NCI-H748 (cell line): Measurements from ENCODE around the gene DPP6.
"Not testable (repeated sequence)": the region's sequence is repeated elsewhere in the genome, so short reads cannot be mapped to it uniquely, and the experiment has no call there.

Source experiments
- DNase-seq: peaks from one replicate; lab custom pipeline; 2025; ENCODE audit not compliant: unreplicated experiment; lab: John Stamatoyannopoulos, UW

The DPP6 gene

DNA sequence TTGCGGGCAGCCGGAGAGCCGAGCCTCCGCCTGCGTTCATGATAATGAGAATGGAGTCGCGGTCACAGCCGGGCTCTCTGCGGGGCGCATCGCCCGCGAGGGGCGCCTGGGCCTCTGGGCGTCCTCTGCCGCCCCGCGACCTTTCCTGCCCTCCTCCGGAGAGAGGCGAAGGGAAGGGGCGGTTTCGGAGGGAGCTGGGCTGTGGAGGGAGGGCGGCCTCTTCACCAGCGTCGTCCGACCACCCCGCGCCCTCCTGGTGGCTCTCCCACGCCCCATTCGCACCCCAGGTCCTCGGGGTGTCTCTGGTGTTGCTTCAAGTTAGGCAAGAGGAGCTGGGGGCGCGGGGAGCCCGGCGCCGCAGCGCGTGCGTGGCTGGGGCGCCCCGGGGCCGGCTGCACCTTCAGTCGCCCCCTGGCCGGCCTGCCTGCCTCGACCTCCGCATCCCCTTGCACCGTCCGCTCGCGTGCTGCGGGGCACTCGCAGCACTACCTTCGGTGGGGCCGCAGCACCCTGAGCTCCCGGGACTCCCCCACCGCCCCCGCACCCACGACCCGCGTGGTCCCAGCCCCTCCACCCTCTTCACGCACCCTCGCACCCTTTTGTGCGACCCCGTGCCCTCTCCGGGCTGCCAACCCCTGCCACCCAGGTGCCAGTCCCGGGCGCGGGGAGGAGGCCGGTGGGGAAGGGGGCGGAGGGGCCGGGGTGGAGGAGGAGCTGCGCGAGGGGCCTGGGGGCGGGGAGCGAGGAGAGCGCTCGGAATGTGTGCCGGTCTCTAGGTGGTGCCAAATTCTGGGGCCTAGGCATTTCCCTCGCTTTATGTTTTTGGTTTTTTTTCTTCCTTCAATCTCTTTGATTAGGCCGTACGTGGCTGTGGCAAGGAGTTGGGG, at the start of gene DPP6:
Gene DPP6 (plus strand): TSS at position 756 of the 887 bp plus-strand sequence.
- not testable (repeated sequence) for DNase-seq

DNA sequence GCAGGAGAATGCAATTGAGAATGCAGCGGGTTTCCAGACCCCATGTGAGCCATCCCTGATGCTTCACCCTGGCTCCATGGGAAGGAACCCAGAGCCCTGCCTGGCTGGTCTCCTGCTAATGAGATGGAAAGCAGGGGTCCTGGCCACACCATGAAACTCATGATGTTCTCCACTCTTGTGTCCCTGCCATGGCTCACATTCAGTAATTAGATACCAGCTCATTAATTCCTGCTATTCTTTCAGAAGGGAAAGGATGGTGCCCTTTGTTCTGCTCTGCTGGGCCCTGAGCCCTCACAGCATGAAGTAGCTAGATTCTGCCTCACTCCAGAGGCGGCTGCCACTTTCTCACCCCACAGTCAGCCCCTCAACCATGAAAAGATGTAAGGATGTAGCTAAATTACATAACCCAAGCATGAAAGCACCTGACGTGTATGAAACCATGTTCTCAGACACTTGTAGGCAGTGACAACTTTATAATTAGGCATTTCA, 42.7 kb upstream of the DPP6 start:
- not testable (repeated sequence) for DNase-seq

DNA sequence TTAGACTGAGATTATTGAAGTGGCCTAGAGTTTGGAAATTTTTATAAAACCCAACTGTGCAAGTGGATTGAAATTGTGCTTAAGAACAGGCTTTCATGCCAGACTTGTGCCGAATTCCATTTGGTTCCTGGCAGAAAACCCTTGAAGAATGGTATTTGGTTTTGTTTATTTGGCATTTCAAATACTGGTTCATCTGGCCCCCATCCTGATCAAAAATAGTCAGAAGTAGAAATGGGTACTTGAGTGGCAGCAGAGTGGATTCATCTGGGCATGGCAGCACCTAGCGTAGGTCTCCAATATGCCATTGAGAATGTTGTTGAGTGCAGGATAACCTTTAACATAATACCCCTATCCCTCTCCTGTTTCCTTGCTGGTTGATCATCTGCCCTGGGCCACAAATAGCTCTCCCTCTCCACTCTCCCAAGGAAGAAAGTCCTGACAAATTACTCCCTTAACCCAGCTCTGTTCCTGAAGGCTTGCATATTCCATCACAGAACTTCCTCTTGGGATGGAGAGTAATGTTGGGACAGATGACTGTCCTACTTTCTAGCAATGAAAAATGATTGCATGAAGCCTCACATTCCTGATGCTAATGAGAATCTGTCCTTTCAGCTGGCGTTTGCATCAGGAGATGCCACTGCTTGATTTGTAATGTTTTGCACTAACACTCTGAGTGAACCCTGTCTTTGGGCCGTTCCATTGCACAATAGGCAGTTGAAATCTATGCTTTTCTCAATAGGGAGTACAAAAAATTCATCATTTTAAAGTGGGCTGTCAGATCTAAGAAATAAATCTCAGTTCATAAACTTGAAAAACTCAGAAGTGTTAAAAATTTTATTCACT, 41.3 kb upstream of the DPP6 start:
- DNase-seq = not testable (repeated sequence)

DNA sequence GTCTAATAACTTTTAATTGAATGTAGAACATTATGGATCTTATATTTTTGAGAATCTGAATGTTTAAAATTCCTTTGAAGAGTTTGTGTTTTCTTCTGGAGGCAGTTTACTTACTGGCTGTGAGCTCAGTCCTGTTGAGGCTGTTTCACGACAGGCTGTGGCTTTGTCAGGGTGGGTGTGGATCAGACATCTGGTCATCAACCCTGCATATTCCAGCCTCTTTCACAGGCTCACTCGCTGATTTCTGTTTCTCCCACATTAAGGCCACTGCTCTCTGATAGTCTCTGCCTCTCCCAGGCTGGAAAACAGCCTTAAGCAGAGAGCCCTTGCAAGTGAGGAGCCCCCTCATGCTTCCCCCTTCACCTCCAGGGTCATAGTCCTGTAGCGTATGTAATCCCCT, 39.4 kb upstream of the DPP6 start:
- DNase-seq = not testable (repeated sequence)

DNA sequence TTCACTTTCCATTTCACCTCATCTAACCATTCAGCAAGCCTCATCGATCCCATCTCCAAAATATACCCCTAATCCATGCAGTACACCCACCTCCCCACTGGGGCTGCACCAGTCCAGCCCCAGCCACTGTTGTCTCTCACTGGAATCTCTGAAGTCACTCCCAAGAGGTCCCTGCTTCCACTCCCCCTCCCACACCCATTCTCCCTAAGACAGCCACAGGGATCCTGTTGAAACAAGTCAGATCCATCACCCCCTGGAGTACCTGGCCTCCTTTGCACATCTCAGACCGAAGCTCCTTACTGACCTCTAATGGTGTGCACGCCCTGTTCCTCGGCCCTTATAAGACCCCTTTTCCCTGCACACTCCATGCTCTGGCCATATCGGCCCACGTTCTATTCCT, 36.6 kb upstream of the DPP6 start:
- not testable (repeated sequence) for DNase-seq

DNA sequence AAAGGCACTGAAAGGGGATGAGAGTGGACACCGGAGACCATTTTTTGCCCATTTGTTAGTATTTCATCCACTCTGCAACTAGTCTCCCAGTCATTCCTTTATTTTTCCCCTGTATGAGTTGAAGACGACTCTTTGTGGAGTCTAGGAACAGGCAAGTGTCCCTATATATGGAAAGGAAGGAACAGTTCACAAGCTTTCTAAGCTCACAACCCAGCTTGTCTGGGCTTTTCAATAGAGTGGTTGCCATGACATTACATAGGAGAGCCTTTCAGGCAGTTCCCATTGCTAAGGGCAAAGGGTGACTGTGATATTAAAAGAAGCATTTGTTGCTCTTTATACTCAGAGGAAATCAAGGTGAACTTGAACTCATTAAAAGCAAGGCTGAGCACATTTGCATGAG, 33.8 kb upstream of the DPP6 start:
- not testable (repeated sequence) for DNase-seq

DNA sequence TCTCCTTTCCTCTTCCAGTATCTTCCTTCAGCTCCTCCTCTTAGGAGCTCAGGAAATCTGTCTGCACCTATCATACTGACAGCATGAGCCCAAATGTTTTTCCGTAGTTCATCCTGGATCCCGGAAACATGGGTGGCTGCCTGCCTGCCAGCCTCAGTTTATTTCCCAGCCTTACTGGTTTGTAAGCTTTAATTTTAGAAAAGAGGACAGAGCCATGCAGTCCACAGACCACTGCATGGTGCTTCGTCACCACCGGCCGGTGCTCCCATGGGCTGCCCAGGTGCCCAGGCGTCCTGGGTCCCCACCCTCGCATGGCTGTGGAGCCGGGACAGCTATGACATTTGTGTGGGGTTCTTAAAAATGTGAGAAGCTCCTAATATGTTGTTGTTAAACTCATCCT, 24.4 kb upstream of the DPP6 start:
- not testable (repeated sequence) for DNase-seq

DNA sequence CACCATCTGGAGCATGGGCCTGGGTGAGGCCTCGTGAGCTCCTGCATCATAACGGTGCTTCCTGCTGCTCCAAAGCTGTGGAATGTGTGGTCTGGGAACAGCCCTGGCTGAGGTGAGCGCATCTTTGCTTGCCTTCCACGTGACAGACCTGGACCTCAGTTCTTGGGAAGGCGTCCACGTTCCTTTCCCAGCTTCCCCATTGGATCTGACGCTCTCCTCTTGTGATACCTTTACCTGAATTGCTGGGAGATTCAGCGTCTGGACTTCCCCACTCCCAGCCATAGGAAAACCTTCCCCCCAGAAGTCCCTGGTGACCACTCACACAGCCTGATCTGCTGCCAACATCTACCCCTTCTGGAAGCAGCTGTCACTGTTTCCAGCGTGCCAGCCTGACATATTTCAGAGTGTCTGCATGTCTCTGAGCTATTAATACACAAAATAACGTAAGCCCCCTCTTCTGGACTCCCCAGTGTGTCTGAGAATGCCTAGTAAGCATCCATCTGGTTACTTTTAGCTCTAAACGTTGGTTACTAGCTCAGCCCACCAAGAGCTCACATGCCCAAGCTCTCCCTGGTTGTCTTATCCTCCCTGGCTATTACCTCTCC, 21.6 kb upstream of the DPP6 start:
- DNase-seq = not testable (repeated sequence)

DNA sequence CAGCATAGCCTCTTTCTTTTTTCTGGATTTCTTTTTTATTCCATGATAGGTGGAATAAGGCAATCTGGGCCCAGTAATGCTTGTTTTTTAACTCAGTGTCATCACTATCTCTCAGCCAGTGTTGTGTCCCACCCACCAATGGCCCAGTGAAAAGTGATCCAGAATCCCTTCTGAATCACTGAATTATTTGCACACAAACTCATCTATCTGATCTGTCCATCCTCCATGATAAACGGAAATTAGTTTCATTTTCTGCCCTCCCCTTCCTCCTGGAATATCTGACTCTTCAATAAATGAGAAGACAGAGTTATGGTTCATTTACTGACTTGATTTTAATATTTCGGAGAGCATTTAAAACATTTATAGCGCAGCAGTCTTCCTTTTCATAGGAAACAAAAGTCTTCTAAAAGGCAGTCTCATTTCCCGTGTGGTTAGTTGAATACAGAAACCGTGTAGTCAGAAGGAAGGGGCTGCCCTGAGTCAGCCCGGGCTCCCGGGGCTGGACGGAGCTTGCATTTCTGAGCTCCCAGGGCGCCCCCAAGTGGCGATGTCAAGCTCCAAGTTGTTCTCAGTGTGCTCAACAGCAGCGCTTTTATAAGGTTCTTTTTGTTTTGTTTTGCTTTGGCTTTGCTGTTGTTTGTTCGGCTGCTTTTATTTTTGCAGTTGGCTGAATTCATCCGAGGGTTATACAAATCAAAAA, 12.6 kb upstream of the DPP6 start:
- not testable (repeated sequence) for DNase-seq

DNA sequence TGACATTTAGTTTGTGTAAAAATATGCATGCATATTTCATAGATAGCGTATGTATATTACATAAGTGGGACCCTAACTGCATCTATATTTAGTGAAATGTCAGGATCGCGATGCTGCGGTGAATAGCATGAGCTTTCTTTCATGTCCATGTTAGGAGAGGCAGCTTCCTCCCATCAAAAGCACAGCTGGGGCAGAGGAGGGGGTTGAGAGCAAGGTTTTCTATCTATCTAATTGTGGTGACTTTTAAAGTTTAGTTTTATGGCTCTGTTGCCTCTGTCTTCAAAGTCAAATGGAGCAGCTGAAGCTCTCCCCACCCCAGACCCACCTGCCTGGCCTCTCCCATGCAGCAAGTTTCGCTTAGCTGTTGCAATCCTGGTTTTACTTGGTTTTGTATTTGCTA, 1.8 kb upstream of the DPP6 start:
- DNase-seq = not testable (repeated sequence)

DNA sequence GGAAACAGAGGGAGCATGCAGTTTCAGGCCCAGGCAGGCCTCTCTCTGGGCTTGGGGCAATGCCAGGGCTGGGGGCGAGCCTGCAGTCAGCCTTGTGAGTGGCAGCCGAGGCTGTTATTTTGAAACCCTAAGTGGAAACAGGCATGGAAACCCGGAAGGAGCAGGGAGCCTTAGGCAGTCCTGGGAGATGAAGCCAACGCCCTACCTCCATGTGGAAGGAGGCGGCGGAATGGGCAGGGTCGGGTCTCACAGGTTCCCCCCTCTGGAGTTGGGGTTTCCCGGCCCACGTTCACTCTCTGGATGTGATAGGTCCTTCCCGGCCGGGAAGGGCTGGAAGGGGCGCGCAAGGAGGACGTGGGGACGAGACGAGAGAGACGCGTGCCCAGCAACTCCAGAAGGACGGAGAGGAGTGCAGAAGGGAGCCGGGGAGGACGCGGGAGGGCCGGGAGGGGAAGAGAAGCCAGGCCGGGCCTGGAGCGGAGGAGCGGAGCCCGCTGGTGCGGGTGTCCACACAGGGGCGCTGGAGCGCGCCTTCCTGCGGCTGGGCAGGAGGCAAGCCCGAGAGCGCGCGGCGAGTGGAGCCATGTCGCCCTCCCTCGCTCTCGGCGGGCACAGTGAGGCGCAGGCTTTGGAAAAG, 1.1 kb upstream of the DPP6 start:
- DNase-seq = not testable (repeated sequence)

DNA sequence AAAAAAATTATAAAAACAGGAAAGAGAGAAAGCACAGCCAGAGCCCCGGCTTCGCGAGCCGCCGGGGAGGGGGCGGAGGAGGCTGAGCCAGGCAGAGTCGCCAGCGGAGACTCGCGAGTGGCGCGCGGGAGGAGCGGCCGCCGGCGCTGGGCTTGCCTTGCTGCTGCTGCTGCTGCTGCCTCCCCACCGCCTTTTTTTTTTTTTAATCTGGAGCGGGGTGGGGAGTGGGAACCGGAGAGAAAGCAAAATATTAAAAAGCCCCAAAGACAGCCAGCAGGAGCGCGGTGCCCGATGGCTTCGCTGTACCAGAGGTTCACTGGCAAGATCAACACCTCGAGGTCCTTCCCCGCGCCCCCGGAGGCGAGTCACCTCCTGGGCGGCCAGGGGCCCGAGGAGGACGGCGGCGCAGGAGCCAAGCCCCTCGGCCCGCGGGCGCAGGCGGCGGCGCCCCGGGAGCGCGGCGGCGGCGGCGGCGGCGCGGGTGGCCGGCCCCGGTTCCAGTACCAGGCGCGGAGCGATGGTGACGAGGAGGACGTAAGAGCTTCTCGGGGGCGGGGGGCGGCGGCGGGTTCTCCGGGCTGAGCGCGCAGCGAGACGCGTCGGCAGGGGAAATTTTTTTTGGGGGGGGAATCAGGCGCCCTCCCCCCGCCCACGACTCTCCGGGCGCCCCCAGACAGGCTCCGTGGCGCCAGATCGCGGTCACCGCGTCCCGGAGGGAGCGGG, 493 bp downstream of the DPP6 start:
- DNase-seq = not testable (repeated sequence)

DNA sequence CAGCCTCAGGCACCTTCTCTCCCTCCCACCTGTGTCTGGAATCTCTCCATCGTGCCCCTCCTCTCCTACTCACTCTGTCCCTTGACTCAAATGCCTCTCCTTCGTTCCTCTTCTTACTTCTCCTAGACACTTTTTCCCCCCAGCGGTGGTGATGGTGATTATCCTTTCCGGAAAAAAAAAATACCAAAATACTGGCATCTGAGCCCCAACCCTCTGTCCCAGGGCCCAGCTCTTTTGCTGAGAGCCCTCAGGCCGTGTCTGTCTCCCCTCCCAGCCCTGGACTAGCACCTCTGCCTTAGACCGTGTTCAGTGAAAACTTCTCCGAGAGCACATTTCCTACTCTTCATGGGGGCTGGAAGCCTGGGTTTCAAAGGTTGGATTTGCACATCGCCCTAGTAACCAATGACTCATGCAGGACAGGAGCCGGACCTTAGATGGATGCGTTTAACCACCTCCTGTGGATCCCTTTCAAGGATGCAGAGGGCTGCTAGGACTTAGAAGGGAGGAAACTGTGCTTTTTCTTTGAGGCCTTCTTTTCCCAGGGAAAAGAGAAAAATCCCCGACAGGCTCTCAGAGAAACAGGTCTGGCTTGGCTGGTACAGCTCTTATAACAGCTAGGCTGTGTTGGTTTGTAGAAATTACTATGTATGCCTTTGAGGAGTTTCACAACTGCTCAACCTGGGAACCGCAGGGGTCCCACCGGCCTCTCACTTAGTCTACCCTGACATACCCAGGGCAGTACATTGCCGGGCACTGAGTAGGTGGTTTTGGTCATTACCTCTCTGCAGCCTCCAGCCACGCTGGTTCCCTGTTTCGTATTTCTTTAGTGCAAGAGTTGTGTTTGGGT, 1.5 kb downstream of the DPP6 start:
- not testable (repeated sequence) for DNase-seq

DNA sequence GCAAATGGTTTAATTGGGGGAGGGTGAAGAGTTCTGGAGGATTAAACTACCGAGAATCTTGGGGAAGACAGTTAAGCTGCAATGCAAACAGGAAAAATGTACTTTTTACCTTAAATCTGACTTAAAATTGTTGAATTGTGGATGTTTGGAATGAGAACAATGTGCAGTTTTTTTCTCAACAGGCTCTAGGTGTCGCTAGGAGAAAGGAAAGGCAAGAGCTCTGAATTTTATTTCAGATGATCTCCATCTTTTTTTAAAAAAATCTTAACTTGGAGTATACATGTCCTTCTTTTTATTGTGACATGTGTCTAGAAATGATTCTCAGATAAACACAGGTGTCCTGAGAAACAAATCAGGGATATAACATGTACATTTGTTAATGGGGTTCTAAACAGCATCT, 2.5 kb downstream of the DPP6 start:
- DNase-seq = not testable (repeated sequence)

DNA sequence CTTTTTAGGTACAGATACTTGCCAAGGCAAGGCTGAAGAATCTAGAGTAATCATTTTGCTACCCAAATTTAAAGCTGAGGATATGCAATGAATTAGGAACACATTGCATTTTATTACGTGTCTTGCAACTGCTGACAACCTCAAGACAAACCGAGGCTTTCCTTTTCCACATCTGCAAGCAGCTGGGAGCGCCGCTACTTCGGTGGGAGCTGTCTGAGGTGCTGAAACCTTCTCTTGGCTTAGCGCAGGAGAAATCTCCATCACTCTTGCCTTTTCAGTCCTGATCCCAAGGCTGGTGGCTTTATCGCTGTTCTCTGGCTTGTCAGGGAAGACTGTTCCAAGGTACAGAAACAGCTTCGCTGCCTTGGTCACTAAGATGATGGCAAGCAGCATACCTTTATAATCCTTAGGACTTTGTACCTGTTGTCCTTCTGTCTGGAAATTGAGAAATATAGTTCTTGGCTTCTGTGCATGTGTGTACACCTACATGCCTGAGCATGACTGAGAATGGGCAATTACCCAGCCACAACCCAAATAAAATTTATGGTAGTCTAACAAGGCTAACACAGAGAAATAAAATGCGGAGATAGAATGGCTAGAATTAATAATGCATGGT, 3.4 kb downstream of the DPP6 start:
- DNase-seq = not testable (repeated sequence)

DNA sequence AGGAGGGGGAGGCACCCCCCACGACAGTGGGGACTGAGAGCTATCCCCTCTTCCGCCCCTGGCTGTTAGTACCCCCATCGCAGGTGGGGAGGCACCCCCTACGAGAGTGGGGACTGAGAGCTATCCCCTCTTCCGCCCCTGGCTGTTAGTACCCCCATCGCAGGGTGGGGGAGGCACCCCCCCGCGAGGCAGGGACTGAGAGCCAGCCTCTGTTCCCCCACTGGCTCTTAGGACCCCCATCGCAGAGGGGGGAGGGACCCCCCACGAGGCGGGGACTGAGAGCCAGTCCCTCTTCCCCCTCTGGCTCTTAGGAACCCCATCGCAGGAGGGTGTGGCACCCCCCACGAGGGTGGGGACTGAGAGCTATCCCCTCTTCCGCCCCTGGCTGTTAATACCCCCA, 6.6 kb downstream of the DPP6 start:
- not testable (repeated sequence) for DNase-seq

DNA sequence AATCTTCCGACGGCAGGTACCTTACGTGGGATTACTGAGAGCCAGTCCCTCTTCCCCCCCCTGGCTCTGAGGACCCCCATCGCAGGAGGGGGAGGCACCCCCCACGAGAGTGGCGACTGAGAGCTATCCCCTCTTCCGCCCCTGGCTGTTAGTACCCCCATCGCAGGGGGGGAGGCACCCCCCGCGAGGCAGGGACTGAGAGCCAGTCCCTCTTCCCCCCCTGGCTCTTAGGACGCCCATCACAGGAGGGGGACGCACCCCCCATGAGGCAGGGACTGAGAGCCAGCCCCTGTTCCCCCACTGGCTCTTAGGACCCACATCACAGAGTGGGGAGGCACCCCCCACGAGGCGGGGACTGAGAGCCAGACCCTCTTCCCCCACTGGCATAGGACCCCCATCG, 8.4 kb downstream of the DPP6 start:
- DNase-seq = not testable (repeated sequence)

DNA sequence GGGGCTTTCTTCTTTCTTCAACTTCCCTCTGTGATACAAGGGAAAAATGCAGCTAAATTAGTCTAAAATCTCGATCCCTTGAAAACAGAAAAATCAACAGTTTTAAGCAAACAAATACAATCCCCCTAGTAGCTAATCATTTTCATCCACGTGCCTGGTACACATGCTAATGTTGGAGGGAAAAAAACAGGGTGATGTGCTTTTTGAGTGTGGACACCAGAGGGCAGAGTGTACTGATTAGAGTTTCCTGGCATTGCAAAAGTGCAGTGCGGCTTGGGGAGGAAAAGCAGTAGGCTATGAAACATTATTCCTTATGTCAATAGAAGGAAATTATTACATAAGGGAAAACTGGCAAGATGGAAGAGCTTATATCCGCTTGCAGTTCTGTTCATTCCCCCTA, 19.6 kb downstream of the DPP6 start:
- peak; percentile 39 for DNase-seq
